SK-N-SH treated with all-trans-retinoic acid at 6 μM for 48 hours (cell line): ENCODE measurements around the gene MMP24.
"Not testable (repeated sequence)": the region's sequence is repeated elsewhere in the genome, so short reads cannot be mapped to it uniquely, and the experiment has no call there.

Source experiments
- RARB ChIP-seq: fragments of 250-450 bp; sonication (Bioruptor Pico); IDR thresholded peaks from 2 replicates; pipeline ENCODE4 v1.8.0; 2021; ENCODE audit warnings: mild to moderate bottlenecking, moderate library complexity
- TOX ChIP-seq: fragments of 250-450 bp; sonication (Bioruptor Pico); IDR thresholded peaks from 2 replicates; pipeline ENCODE4 v1.8.0; 2021; ENCODE audit warnings: mild to moderate bottlenecking, moderate library complexity, borderline replicate concordance
- ZC3H10 ChIP-seq: fragments of 250-450 bp; sonication (Bioruptor Pico); IDR thresholded peaks from 2 replicates; pipeline ENCODE4 v1.5.1; 2021; ENCODE audit warnings: mild to moderate bottlenecking, moderate library complexity
- ZFP30 ChIP-seq: fragments of 450-650 bp; formaldehyde crosslinking; IDR thresholded peaks from 2 replicates; pipeline ENCODE4 v1.5.0; 2022; ENCODE audit warnings: mild to moderate bottlenecking, moderate library complexity
- TF ChIP-seq, protein P1 (sequence below): fragments of 250-450 bp; sonication (Bioruptor Pico); IDR thresholded peaks from 2 replicates; pipeline ENCODE4 v1.8.0; 2020; ENCODE audit warnings: mild to moderate bottlenecking, moderate library complexity, borderline replicate concordance

DNA sequence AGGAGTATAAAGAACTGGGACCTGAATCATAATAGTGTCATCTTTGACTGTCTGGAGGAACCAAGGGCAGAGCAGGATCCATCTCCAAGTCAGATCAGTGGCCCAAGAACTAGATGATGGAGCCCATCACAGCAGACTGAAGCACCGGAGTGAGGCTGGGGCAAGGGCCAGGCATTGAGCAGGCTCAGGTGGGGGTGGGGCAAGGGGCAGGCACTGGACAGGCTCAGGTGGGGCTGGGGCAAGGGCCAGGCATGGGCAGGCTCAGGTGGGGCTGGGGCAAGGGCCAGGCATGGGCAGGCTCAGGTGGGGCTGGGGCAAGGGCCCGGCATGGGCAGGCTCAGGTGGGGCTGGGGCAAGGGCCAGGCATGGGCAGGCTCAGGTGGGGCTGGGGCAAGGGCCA lies 26.1 kb downstream of the MMP24 start:
- not testable (repeated sequence) for TF ChIP-seq RARB; ZC3H10; TOX (CRISPR knock-in tag); ZFP30
- TF ChIP-seq, protein P1, sequence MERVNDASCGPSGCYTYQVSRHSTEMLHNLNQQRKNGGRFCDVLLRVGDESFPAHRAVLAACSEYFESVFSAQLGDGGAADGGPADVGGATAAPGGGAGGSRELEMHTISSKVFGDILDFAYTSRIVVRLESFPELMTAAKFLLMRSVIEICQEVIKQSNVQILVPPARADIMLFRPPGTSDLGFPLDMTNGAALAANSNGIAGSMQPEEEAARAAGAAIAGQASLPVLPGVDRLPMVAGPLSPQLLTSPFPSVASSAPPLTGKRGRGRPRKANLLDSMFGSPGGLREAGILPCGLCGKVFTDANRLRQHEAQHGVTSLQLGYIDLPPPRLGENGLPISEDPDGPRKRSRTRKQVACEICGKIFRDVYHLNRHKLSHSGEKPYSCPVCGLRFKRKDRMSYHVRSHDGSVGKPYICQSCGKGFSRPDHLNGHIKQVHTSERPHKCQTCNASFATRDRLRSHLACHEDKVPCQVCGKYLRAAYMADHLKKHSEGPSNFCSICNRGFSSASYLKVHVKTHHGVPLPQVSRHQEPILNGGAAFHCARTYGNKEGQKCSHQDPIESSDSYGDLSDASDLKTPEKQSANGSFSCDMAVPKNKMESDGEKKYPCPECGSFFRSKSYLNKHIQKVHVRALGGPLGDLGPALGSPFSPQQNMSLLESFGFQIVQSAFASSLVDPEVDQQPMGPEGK = not testable (repeated sequence)
